ENCODE results near the gene PTPRN2.

Gene PTPRN2

DNA sequence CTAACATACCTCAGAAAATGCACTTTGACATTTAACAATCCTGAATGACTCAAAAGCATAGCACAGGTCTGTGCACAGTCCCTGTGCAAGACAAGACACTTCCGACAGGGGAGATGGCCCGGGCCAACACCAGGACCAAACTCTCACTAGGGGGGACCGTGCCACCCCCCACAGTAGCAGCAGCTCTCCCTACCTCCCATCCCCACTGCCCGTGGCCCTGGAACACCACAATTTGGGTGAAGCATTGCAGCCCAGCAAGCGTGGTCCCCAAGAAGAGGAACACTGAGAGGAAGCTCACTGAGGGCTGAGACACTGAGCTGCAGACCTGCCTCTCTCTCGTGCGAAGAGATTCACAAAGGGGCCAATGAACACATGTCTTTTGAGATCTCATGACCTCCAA is 26.0 kb downstream of the PTPRN2 start:
- TF ChIP-seq GATA2 (IDR thresholded peaks at IDR 0.05; ENCODE audit: low read depth, low read length), result no peak
- no peak for TF ChIP-seq GATA3 (IDR thresholded peaks at IDR 0.05; ENCODE audit: low read depth, low read length)

DNA sequence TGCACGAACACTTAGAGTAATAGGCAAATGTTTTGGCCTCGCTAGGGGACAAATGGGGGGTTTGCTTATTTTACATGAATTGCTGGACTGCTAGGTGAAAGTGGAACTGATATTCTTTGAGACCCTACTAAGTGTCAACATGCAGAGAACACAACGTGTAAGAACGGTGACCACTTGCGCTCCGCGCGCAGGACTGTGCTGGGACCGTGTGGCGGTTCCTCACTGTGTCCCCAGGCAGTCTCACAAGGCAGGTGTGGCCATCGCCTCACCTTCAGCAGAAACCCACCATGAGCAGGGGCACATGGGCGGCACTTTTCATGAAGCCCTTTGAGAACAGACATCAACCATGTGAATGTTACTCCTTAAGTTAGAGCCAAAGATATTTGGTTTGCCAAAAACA is 27.2 kb downstream of the PTPRN2 start:
- no peak for TF ChIP-seq GATA3 (IDR thresholded peaks at IDR 0.05; ENCODE audit: low read depth, low read length)
- TF ChIP-seq GATA2 (IDR thresholded peaks at IDR 0.05; ENCODE audit: low read depth, low read length), result no peak

GRCh38 chr7:158559356-158559755 is 28.3 kb downstream of the PTPRN2 start:
- TF ChIP-seq GATA3 (IDR thresholded peaks at IDR 0.05; ENCODE audit: low read depth, low read length) (no peak), GATA2 (IDR thresholded peaks at IDR 0.05; ENCODE audit: low read depth, low read length) (no peak)

DNA sequence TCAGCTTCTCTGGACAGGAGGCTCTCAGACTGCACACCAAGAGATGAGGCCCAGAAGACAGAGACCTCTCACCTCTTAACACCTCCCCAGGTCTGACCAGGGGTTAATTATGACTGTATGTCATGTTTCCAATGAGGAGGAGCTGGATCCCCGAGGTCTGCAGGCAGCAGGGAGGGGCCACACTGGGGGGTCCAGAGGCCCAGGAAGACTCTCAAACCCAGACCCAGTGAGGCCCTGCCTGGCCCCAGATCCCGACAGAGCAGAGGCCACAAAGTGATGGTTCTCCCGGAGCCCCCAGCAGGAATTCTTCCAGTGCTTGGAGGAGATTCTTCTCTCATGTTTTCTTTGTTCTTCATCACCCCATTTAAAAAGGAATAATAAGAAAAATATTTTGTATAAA is 28.8 kb downstream of the PTPRN2 start:
- no peak for TF ChIP-seq GATA3 (IDR thresholded peaks at IDR 0.05; ENCODE audit: low read depth, low read length)
- no peak for TF ChIP-seq GATA2 (IDR thresholded peaks at IDR 0.05; ENCODE audit: low read depth, low read length)

GRCh38 chr7:158557441-158557755 is 30.2 kb downstream of the PTPRN2 start:
- no peak for TF ChIP-seq GATA2 (IDR thresholded peaks at IDR 0.05; ENCODE audit: low read depth, low read length)
- no peak for TF ChIP-seq GATA3 (IDR thresholded peaks at IDR 0.05; ENCODE audit: low read depth, low read length)

DNA sequence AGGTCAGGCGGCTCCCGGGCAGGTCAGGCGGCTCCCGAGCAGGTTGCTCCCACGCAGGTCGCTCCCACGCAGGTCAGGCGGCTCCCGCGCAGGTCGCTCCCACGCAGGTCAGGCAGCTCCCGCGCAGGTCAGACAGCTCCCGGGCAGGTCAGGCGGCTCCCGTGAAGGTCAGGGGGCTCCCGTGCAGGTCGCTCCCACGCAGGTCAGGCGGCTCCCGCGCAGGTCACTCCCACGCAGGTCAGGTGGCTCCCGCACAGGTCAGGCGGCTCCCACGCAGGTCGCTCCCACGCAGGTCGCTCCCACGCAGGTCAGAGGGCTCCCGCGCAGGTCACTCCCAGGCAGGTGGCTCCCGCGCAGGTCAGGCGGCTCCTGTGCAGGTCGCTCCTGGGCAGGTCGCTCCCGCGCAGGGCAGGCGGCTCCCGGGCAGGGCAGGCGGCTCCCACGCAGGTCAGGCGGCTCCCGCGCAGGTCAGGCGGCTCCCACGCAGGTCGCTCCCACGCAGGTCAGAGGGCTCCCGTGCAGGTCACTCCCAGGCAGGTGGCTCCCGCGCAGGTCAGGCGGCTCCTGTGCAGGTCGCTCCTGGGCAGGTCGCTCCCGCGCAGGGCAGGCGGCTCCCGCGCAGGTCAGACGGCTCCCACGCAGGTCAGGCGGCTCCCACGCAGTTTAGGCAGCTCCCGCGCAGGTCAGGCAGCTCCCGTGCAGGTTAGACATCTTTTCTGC is 30.7 kb downstream of the PTPRN2 start:
- TF ChIP-seq GATA3 (IDR thresholded peaks at IDR 0.05; ENCODE audit: low read depth, low read length) (no peak), GATA2 (IDR thresholded peaks at IDR 0.05; ENCODE audit: low read depth, low read length) (no peak)

- TF ChIP-seq GATA3 (IDR thresholded peaks at IDR 0.05; ENCODE audit: low read depth, low read length), result no peak
- no peak for TF ChIP-seq GATA2 (IDR thresholded peaks at IDR 0.05; ENCODE audit: low read depth, low read length)
Measured at GRCh38 chr7:158555034-158555520, 32.5 kb downstream of the PTPRN2 start.

GRCh38 chr7:158550886-158551452 is 36.7 kb downstream of the PTPRN2 start:
- TF ChIP-seq GATA2 (IDR thresholded peaks at IDR 0.05; ENCODE audit: low read depth, low read length) (no peak), GATA3 (IDR thresholded peaks at IDR 0.05; ENCODE audit: low read depth, low read length) (no peak)

DNA sequence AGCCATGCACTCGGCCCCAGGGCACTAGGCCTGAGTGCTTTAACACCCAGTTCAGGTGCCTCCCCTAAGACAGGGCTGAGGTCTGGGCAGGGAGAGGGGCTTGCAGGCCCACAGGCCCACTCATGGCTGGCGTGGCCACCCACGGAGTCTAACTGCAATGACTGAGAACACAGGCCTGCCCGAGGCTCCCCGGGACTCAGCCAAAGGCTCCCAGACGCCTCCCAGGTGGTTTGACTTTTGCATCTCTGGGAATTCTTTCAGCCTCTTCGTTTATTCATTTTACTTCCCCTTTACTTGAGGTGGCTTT is 37.3 kb downstream of the PTPRN2 start:
- TF ChIP-seq GATA2 (IDR thresholded peaks at IDR 0.05; ENCODE audit: low read depth, low read length) (no peak), GATA3 (IDR thresholded peaks at IDR 0.05; ENCODE audit: low read depth, low read length) (no peak)

DNA sequence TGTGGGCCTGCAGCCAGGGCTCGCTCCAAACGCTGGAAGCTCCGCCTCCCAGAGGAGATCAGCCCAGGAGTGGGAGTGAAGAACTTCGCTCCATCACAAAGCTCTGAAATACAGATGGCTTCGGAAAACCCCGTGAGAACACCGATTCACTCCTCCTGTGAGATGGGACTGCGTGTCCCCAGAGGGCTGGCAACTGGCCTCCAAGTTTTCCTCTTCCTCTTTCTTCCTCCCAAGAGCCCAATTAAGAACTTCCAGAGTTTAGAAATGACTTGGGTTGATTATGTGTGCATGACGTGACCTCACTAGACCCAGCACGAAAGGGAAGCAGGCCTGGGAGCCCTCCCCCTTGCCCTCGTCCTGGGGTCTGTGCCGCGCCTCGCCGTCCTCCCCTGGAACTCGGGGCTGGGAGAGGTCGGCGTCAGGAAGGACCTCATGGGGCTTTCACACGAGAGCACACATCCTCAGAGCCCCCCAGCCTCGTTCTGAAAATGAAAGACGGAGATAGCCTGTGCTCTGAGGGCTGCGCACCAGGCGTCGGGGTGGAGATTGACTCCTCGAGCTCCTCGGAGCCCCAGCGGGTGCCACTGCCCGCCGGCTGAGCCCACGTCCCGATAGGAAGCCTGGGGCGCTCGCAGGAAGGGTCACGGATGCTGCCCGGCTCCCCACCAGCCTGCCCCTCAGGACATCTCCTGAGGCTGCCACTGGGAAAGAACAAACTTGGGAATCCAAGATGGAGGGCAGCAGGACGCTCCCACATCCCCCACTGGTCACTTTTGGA is 37.8 kb downstream of the PTPRN2 start:
- TF ChIP-seq GATA3 (IDR thresholded peaks at IDR 0.05; ENCODE audit: low read depth, low read length), result no peak
- TF ChIP-seq GATA2 (IDR thresholded peaks at IDR 0.05; ENCODE audit: low read depth, low read length), result no peak

GRCh38 chr7:158549176-158549615 is 38.4 kb downstream of the PTPRN2 start:
- no peak for TF ChIP-seq GATA3 (IDR thresholded peaks at IDR 0.05; ENCODE audit: low read depth, low read length)
- no peak for TF ChIP-seq GATA2 (IDR thresholded peaks at IDR 0.05; ENCODE audit: low read depth, low read length)

DNA sequence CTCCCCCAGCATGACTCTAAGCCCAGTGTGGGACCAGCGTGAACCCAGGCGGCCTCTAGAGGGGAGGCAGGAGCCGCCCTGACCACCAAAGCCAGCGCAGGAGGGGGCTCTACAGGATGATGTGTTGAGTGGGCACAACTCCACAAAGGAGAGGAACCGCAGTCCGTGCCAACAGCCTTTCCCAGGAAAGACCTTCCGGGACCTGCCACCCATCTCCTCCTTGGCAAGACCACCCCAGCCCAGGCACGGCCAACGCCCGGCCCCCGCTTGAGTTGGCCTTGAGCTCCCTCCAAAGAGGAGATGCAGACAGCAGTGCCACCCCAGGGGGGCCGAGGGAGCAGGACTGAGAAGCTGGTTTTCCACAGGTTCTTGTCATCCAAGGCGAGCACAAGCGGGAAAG is 38.9 kb downstream of the PTPRN2 start:
- TF ChIP-seq GATA2 (IDR thresholded peaks at IDR 0.05; ENCODE audit: low read depth, low read length), result no peak
- no peak for TF ChIP-seq GATA3 (IDR thresholded peaks at IDR 0.05; ENCODE audit: low read depth, low read length)

DNA sequence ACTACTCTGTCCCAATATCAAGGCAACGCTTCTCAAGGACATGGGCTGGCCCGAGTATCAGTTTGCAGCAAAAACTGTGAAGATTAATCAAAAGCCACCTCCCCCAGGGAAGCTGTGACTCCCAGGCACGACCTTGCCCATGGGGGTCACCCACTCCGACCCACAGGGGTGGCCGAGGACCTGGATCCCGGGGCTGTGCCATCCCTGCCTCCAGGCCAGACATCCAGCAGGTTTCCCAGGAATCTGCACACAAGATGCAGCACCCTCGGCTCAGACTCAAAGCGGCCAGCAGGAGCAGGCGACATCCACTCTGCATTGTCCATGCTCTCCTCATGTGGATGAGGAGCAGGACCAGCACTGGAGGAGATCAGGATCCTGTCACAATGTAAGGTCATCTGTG is 39.8 kb downstream of the PTPRN2 start:
- TF ChIP-seq GATA3 (IDR thresholded peaks at IDR 0.05; ENCODE audit: low read depth, low read length), result no peak
- TF ChIP-seq GATA2 (IDR thresholded peaks at IDR 0.05; ENCODE audit: low read depth, low read length), result no peak

GRCh38 chr7:158546626-158547025 is 41.0 kb downstream of the PTPRN2 start:
- no peak for TF ChIP-seq GATA3 (IDR thresholded peaks at IDR 0.05; ENCODE audit: low read depth, low read length)

DNA sequence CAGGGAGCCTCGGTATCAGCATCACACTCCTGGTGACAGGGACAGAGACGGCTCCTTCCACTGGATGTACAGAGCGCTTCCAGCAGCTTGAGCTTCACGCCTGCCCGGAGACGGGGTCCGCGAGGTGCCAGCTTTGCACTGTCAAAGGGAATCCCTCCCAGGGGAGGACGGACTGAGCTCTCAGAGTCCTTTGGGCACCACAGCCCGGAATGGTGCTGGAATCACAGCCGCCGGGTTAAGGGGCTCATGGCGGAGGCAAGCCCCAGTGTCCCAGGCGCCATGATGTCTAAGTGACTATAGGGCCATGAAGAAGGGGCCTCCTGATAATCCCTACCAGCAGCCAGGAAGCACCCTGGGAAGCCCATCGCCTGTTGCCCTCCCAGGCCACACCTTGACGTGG is 41.4 kb downstream of the PTPRN2 start:
- TF ChIP-seq GATA3 (IDR thresholded peaks at IDR 0.05; ENCODE audit: low read depth, low read length) (no peak), GATA2 (IDR thresholded peaks at IDR 0.05; ENCODE audit: low read depth, low read length) (no peak)

Data from SH-SY5Y (cell line).